Anterior cingulate cortex (tissue), 58 donors: ENCODE results near the gene SLC19A1.
A peak's percentile ranks its signal among the peaks of the same experiment; 100 is the strongest.
"Not testable (repeated sequence)": the region's sequence is repeated elsewhere in the genome, so short reads cannot be mapped to it uniquely, and the experiment has no call there.

ENCODE experiments used
- DNase-seq, 58 donors: peaks; one replicate each; lab custom pipeline; 2025; lab: John Stamatoyannopoulos, UW

The SLC19A1 gene

GRCh38 chr21:45535341-45536081 is 6.7 kb downstream of the SLC19A1 start:
- peak in 9 of 58 donors; percentile 13 to 57 (median 38) for DNase-seq

GRCh38 chr21:45534636-45535331 is 7.5 kb downstream of the SLC19A1 start:
- DNase-seq = peak in 48 of 58 donors; percentile 28 to 87 (median 64)

GRCh38 chr21:45533846-45534635 is 8.2 kb downstream of the SLC19A1 start:
- DNase-seq = no peak

GRCh38 chr21:45533361-45533845 is 8.8 kb downstream of the SLC19A1 start:
- peak in 1 of 58 donors; percentile 32 for DNase-seq

GRCh38 chr21:45532826-45533360 is 9.3 kb downstream of the SLC19A1 start:
- peak in 5 of 58 donors; percentile 11 to 51 (median 38) for DNase-seq

GRCh38 chr21:45531393-45532215 is 10.6 kb downstream of the SLC19A1 start:
- no peak for DNase-seq

GRCh38 chr21:45531114-45531392 is 11.2 kb downstream of the SLC19A1 start:
- not testable (repeated sequence) for DNase-seq

- DNase-seq = no peak
Observed at GRCh38 chr21:45530423-45531113, 11.7 kb downstream of the SLC19A1 start.

- no peak for DNase-seq
Observed at GRCh38 chr21:45529785-45530422, 12.3 kb downstream of the SLC19A1 start.

- DNase-seq = peak in 1 of 58 donors; percentile 43
Observed at GRCh38 chr21:45528981-45529784, 13.1 kb downstream of the SLC19A1 start.

- no peak for DNase-seq
Observed at GRCh38 chr21:45528028-45528705, 14.1 kb downstream of the SLC19A1 start.

GRCh38 chr21:45527151-45527999 is 14.9 kb downstream of the SLC19A1 start:
- not testable (repeated sequence) for DNase-seq

- DNase-seq = no peak
Observed at GRCh38 chr21:45525910-45526306, 16.3 kb downstream of the SLC19A1 start.

GRCh38 chr21:45525153-45525909 is 16.9 kb downstream of the SLC19A1 start:
- no peak for DNase-seq

- DNase-seq = no peak
Observed at GRCh38 chr21:45524756-45525152, 17.5 kb downstream of the SLC19A1 start.
